MM.1S (cell line): ENCODE measurements around the gene TMEM106A.
"Not testable (repeated sequence)": the region's sequence is repeated elsewhere in the genome, so short reads cannot be mapped to it uniquely, and the experiment has no call there.

Experiments used
- CTCF ChIP-seq: fragments of 300-600 bp; sonication (generic); IDR thresholded peaks from 2 replicates; pipeline ENCODE4 v1.5.1; 2016; ENCODE audit warnings: antibody characterized with exemption, low read length, mixed read lengths
- EZH2 ChIP-seq: fragments of 300-600 bp; sonication (generic); optimal IDR thresholded peaks from 2 replicates; pipeline ENCODE3; 2017; ENCODE audit warnings: low read depth, mild to moderate bottlenecking, antibody characterized with exemption, low read length, mixed read lengths
- EZH2phosphoT487 ChIP-seq: fragments of 300-600 bp; sonication (generic); IDR thresholded peaks from 2 replicates; pipeline ENCODE4 v1.6.1; 2018; ENCODE audit warnings: antibody characterized with exemption, low read length

DNA sequence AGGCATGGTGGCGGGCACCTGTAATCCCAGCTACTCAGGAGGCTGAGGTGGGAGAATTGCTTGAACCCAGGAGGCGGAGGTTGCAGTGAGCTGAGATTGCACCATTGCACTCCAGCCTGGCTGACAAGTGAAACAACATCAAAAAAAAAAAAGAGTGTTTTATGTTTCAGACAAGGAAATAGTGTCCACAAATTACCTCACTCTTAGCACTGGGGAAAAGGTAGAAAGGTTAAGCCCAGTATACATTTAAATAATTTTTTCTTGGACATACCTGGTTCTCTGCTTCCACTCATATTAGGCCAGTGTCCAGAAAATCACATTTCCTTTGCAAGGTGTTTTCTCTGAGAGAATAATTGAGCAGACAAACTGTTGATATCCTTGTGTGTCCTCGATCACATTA is 8.7 kb upstream of the TMEM106A start:
- TF ChIP-seq CTCF, EZH2, EZH2phosphoT487: not testable (repeated sequence)
